Fibroblast of the aortic adventitia (primary cell): Measurements from ENCODE around the gene TNS4. TPM values are rescaled to one million over a fixed set of nuclear protein-coding genes. Genes with fewer than 3 reads are reported as not detected.
A peak's percentile ranks its signal among the peaks of the same experiment; 100 is the strongest.

Experiments used
- DNase-seq: peaks from one replicate; pipeline ENCODE4 v3.0.0-alpha.2; 2010; ENCODE audit warnings: low read depth
- H3K4me3 ChIP-seq: 2 replicates; pipeline ENCODE4 v1.5.1; 2011; ENCODE audit warnings: low read depth, mild to moderate bottlenecking, control low read depth, low read length, moderate library complexity
- total RNA-seq: library from RNA; depleted of rRNA; stranded (reverse); fragments of >200 nt; gene quantifications from 2 replicates; pipeline ENCODE4 v1.2.3, GENCODE V29; 2012; ENCODE audit warnings: low replicate concordance
- TF ChIP-seq, protein P1 (sequence below): IDR thresholded peaks from 2 replicates; pipeline ENCODE4 v1.5.1; 2011; ENCODE audit warnings: mild to moderate bottlenecking, low read length, control low read depth, inconsistent platforms; ENCODE audit not compliant: insufficient read depth

The TNS4 gene
- total RNA-seq, 1 donor = not detected

DNA sequence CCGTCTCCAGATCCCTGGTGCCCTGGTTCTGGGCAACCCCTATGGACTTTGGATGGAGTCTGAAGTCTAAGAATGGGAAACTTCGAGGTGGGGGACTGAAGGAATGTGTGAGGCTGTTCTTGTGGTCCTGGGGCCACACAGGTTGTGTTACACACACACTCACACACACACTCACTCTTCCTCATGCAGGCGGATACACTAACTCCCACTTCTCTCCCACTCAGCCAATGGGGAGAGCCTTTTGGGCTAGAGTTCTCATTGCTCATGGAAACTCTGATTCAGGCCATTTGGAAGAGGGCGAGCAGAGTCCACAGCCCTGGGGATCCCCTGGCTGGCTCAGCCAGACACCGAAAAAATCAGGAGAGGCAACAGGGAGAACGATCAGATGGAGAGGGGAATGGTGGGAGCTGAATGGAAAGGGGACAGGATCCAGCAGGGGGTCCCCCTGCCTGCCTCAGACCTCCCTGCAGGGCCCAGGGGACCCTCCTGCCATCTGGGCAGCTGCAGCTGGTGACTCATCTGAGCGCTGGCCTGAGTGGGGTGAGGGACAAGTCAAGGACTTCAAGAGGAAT is 49.1 kb downstream of the TNS4 start:
- TF ChIP-seq, protein P1, sequence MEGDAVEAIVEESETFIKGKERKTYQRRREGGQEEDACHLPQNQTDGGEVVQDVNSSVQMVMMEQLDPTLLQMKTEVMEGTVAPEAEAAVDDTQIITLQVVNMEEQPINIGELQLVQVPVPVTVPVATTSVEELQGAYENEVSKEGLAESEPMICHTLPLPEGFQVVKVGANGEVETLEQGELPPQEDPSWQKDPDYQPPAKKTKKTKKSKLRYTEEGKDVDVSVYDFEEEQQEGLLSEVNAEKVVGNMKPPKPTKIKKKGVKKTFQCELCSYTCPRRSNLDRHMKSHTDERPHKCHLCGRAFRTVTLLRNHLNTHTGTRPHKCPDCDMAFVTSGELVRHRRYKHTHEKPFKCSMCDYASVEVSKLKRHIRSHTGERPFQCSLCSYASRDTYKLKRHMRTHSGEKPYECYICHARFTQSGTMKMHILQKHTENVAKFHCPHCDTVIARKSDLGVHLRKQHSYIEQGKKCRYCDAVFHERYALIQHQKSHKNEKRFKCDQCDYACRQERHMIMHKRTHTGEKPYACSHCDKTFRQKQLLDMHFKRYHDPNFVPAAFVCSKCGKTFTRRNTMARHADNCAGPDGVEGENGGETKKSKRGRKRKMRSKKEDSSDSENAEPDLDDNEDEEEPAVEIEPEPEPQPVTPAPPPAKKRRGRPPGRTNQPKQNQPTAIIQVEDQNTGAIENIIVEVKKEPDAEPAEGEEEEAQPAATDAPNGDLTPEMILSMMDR = no peak
- DNase-seq = peak; percentile 98
- peak overlapping the region; percentile 25 for H3K4me3 ChIP-seq

DNA sequence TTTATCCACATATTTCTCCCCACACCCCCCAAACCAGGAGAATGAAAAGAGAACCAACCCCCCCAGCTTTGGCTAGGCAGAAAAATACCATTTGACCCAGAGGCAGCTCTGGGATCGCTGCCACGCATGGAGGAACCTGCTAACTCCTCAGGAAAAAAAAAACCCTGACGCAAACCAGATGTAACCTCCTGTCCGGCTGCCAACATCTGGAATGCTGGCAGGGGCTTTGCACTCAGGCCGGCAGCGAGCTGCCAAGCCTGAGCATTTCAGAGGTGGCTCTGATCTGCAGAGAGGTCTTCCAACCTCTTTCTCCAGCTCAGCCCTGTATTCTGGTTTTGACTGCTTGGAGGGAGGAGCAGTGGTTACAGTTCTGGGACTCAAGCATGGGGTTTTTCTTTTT is 50.0 kb downstream of the TNS4 start:
- TF ChIP-seq, protein P1 = no peak

DNA sequence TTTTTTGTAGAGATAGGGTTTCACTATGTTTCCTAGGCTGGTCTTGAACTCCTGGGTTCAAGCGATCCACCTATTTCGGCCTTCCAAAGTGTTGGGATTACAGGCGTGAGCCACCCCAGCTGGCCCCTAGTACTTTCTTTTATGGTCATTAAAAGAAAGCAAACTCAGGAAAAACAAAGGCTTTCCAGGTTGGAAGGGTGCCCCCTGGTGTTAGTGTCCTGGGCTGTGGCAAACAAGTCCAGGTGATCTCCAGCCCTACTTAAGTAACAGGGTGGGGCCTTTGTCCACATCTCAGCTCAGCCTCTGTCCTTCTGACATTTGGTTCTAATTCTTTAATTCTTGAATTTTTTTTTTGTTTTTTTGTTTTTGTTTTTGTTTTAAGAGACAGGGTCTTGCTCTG is 51.2 kb downstream of the TNS4 start:
- DNase-seq = peak; percentile 55
- peak overlapping the region; percentile 10 for H3K4me3 ChIP-seq
- TF ChIP-seq, protein P1 = peak; percentile 67

More for the DNA sequence above, 50.0 kb downstream of the TNS4 start:
- peak; percentile 99 for DNase-seq
- H3K4me3 ChIP-seq = no peak overlapping the region

DNA sequence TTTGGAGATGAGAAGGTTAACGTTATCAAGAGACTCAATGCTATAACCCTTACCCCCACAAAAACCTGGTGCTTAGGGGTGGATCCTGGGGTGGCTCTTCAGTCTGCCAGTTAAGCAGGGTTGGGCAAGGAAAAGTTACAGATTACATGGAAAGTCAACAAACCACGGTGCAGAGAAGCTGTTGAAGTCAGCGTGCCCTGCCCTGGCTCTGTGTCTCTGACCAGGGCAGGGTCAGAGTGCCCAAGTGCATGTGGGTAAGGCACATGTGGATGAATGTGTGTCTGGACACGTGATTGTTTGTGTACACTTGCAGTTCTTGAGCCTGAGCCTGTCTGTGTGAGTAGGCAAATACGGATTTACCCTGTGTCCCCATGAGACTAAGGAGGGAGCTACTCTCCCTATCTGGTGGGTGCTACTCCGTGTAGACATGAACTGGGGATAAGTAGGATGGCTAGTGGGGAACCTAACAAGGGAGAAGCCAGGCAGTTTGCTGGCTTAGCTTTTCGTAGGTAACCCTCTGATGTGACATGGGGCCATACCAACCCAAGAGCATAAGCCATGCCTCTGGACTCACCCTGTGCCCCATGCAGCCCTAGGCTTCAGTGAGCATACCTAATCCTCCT is 52.7 kb downstream of the TNS4 start:
- peak; percentile 45 for DNase-seq
- TF ChIP-seq, protein P1 = no peak
- H3K4me3 ChIP-seq = peak overlapping the region; percentile 95

DNA sequence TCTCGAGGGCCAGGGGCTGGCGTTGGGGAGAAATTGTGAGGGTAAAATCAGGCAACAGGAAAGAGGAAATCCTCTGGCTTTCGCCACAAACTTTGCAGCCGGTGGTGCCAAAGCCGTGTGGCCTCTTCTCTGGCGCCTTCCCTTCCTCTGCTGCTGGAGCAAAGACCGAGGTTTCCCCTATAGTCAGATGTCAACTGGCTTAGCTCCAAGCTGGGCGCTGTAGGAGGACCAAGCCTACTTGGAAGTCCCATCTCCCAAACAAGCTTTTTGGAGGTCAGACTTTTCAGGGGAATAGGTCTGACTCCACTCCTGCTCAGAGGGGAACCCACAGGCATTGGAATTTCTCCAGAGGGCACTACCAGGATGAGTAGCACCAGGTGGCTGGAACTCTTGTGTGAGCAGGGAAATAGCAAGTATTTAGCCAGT is 53.2 kb downstream of the TNS4 start:
- H3K4me3 ChIP-seq = peak overlapping the region; percentile 95

DNA sequence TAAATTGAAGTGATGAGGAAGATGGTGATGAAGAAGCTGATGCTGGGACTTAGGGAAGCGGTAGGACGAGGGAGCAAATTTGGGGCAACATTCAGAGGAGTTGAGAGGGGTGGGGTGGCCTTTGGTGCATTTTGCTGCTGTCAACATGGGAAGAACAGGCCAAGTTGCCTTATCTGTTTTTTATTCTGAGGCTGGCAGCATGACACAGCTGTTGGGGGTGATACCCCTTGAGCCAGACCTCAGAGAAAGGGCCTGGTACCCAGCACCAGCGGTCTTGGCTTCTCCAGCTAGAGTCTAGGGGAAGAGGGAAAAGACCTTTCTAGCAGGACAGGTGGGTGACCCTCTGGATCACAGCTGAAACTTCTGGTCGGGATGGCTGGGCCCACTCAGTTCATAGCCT is 53.6 kb downstream of the TNS4 start:
- H3K4me3 ChIP-seq = peak overlapping the region; percentile 95
- TF ChIP-seq, protein P1 = no peak
- DNase-seq = peak; percentile 8

More for the DNA sequence above, 53.2 kb downstream of the TNS4 start:
- DNase-seq = peak; percentile 69
- TF ChIP-seq, protein P1 = no peak
